ENCODE measurements around the gene HSPA1B. TPM values are rescaled to one million over a fixed set of nuclear protein-coding genes. Genes with fewer than 3 reads are reported as not detected.
"Not testable (repeated sequence)": the region's sequence is repeated elsewhere in the genome, so short reads cannot be mapped to it uniquely, and the experiment has no call there.

Gene HSPA1B
- total RNA-seq, 3 donors from 2014 or later (not counting 1 experiment from before 2014, with no cell fraction given): 8.5 to 112 (median 15.3) TPM

GRCh38 chr6:31838968-31839367 lies 11.4 kb downstream of the HSPA1B start:
- H3K9me3 ChIP-seq (ENCODE audit: control insufficient read depth, insufficient read depth, low read length): no peaks in the 10 kb centered on the region
- peaks cover 41% of the 10 kb centered on the region for H3K4me1 ChIP-seq (ENCODE audit: control insufficient read depth, insufficient read depth, low read length)
- peaks cover 34 to 35% of the 10 kb centered on the region in 2 donors for H3K4me1 Mint-ChIP-seq
- no peaks in the 10 kb centered on the region for H3K27me3 ChIP-seq (ENCODE audit: control insufficient read depth, insufficient read depth, low read length)
- no peak for TF ChIP-seq CTCF (IDR thresholded peaks at IDR 0.05)
- WGBS (ENCODE audit: insufficient coverage): 98% methylated on average over 3 of the region's 3 CpGs
- no peak overlapping the region for H3K4me3 ChIP-seq (ENCODE audit: low read length)
- no peaks in the 10 kb centered on the region for H3K27me3 Mint-ChIP-seq (ENCODE audit: low read depth in 2 of 2)
- intact Hi-C loops (cut with micrococcal nuclease): no loop called here
- no peak for ATAC-seq
- no peak overlapping the region for H3K27ac ChIP-seq (ENCODE audit: low read length)
- H3K36me3 ChIP-seq (ENCODE audit: control insufficient read depth, insufficient read depth, low read length): peaks cover 34% of the 10 kb centered on the region
- H3K4me3 Mint-ChIP-seq: no peak overlapping the region
- no peak overlapping the region for H3K27ac Mint-ChIP-seq
- peaks cover 6% of the 10 kb centered on the region for H3K36me3 Mint-ChIP-seq
- no peaks in the 10 kb centered on the region for H3K9me3 Mint-ChIP-seq
- no peak for DNase-seq

- H3K9me3 Mint-ChIP-seq; H3K4me3 ChIP-seq (ENCODE audit: low read length); H3K27ac ChIP-seq (ENCODE audit: low read length); DNase-seq; ATAC-seq; H3K27me3 Mint-ChIP-seq (ENCODE audit: low read depth in 2 of 2); intact Hi-C loops (cut with micrococcal nuclease); H3K9me3 ChIP-seq (ENCODE audit: control insufficient read depth, insufficient read depth, low read length); H3K4me3 Mint-ChIP-seq; H3K27ac Mint-ChIP-seq; H3K27me3 ChIP-seq (ENCODE audit: control insufficient read depth, insufficient read depth, low read length); H3K36me3 Mint-ChIP-seq: not testable (repeated sequence)
- H3K4me1 ChIP-seq (ENCODE audit: control insufficient read depth, insufficient read depth, low read length): peaks cover 38% of the 10 kb centered on the region
- H3K4me1 Mint-ChIP-seq: peaks cover 28 to 29% of the 10 kb centered on the region in 2 donors
- WGBS (ENCODE audit: insufficient coverage): 96% methylated on average over 8 of the region's 8 CpGs
- H3K36me3 ChIP-seq (ENCODE audit: control insufficient read depth, insufficient read depth, low read length): peaks cover 34% of the 10 kb centered on the region
Measured at GRCh38 chr6:31839779-31840126, 12.2 kb downstream of the HSPA1B start.

- ATAC-seq (no peak), DNase-seq (no peak)
- no peaks in the 10 kb centered on the region for H3K9me3 ChIP-seq (ENCODE audit: control insufficient read depth, insufficient read depth, low read length)
- peaks cover 19% of the 10 kb centered on the region for H3K4me1 ChIP-seq (ENCODE audit: control insufficient read depth, insufficient read depth, low read length)
- Mint-ChIP-seq H3K4me1 (peaks cover 7 to 8% of the 10 kb centered on the region in 2 donors), H3K27ac (no peak overlapping the region), H3K36me3 (peaks cover 6% of the 10 kb centered on the region), H3K4me3 (no peak overlapping the region), H3K27me3 (ENCODE audit: low read depth in 2 of 2) (no peaks in the 10 kb centered on the region), H3K9me3 (no peaks in the 10 kb centered on the region)
- TF ChIP-seq CTCF (IDR thresholded peaks at IDR 0.05): no peak
- no peak overlapping the region for H3K27ac ChIP-seq (ENCODE audit: low read length)
- peaks cover 31% of the 10 kb centered on the region for H3K36me3 ChIP-seq (ENCODE audit: control insufficient read depth, insufficient read depth, low read length)
- H3K27me3 ChIP-seq (ENCODE audit: control insufficient read depth, insufficient read depth, low read length): no peaks in the 10 kb centered on the region
- intact Hi-C loops (cut with micrococcal nuclease): no loop called here
- no peak overlapping the region for H3K4me3 ChIP-seq (ENCODE audit: low read length)
- 92% methylated on average over 9 of the region's 9 CpGs for WGBS (ENCODE audit: insufficient coverage)
Measured at GRCh38 chr6:31842053-31842452, 14.5 kb downstream of the HSPA1B start.

- H3K36me3 ChIP-seq (ENCODE audit: control insufficient read depth, insufficient read depth, low read length): peaks cover 9% of the 10 kb centered on the region
- no peaks in the 10 kb centered on the region for H3K9me3 Mint-ChIP-seq
- WGBS (ENCODE audit: insufficient coverage): 94% methylated on average over 3 of the region's 3 CpGs
- DNase-seq (no peak), ATAC-seq (no peak)
- no peaks in the 10 kb centered on the region for H3K4me1 Mint-ChIP-seq
- H3K4me3 Mint-ChIP-seq: no peak overlapping the region
- no peak for TF ChIP-seq CTCF (IDR thresholded peaks at IDR 0.05)
- no peak overlapping the region for H3K27ac Mint-ChIP-seq
- H3K27me3 Mint-ChIP-seq (ENCODE audit: low read depth in 2 of 2): no peaks in the 10 kb centered on the region
- H3K27me3 ChIP-seq (ENCODE audit: control insufficient read depth, insufficient read depth, low read length): no peaks in the 10 kb centered on the region
- H3K36me3 Mint-ChIP-seq: peaks cover 1% of the 10 kb centered on the region
- no peaks in the 10 kb centered on the region for H3K9me3 ChIP-seq (ENCODE audit: control insufficient read depth, insufficient read depth, low read length)
- H3K4me3 ChIP-seq (ENCODE audit: low read length): no peak overlapping the region
- H3K27ac ChIP-seq (ENCODE audit: low read length): no peak overlapping the region
- no peaks in the 10 kb centered on the region for H3K4me1 ChIP-seq (ENCODE audit: control insufficient read depth, insufficient read depth, low read length)
- intact Hi-C loops (cut with micrococcal nuclease): no loop called here
Measured at GRCh38 chr6:31844507-31844906, 17.0 kb downstream of the HSPA1B start.
